ENCODE data around the gene MCOLN2. TPM values are rescaled to one million over a fixed set of nuclear protein-coding genes. Genes with fewer than 3 reads are reported as not detected.

Gene MCOLN2
- total RNA-seq, 1 experiment from 2014 or later = 11.3 TPM

DNA sequence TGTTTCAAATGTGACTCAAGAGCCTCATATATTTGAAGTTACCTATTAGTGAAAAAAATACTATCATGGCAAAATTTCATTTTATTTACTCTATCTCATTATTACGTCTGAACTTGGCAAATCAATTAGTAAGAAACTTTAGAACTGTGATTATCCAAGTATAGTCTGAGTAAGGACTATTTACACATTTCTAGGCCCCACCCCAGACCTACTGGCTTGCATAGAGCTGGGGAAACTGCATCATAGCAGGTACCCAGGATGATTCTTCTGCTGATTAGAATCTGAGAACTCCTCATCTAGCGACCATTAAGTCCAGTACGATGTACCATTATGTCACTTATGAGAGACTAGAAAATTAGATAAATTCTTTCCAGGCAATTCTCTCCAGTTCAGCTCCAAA lies 31.2 kb upstream of the MCOLN2 start:
- Histone ChIP-seq H3K79me2 (ENCODE audit: insufficient read depth, low read length) (no peaks in the 10 kb centered on the region), H3K4me1 (ENCODE audit: control insufficient read depth in 1 of 2, insufficient read depth in 2 of 2, low read length in 2 of 2) (no peaks in the 10 kb centered on the region), H3K9ac (ENCODE audit: low read length) (no peak overlapping the region), H3K27ac (ENCODE audit: low read depth, low read length) (no peak overlapping the region), H3K9me3 (ENCODE audit: control insufficient read depth in 1 of 2, insufficient read depth in 1 of 2, low read depth in 1 of 2, low read length in 2 of 2) (no peaks in the 10 kb centered on the region), H3K36me3 (ENCODE audit: control insufficient read depth in 1 of 2, insufficient read depth in 2 of 2, low read length in 2 of 2) (no peaks in the 10 kb centered on the region), H2AFZ (ENCODE audit: low read depth, low read length, poor library complexity, severe bottlenecking) (no peak overlapping the region), H3K4me2 (ENCODE audit: low read length) (no peak overlapping the region), H3K4me3 (replicated peaks in 1 of 2; ENCODE audit: low read depth in 1 of 2, low read length in 2 of 2) (no peak overlapping the region), H3K9me2 (ENCODE audit: insufficient read depth) (no peaks in the 10 kb centered on the region), H3K27me3 (ENCODE audit: insufficient read depth, low read length) (no peaks in the 10 kb centered on the region), H4K20me1 (ENCODE audit: insufficient read depth) (no peaks in the 10 kb centered on the region)
- intact Hi-C loops (cut with micrococcal nuclease) = no loop called here
- TF ChIP-seq, protein P1, sequence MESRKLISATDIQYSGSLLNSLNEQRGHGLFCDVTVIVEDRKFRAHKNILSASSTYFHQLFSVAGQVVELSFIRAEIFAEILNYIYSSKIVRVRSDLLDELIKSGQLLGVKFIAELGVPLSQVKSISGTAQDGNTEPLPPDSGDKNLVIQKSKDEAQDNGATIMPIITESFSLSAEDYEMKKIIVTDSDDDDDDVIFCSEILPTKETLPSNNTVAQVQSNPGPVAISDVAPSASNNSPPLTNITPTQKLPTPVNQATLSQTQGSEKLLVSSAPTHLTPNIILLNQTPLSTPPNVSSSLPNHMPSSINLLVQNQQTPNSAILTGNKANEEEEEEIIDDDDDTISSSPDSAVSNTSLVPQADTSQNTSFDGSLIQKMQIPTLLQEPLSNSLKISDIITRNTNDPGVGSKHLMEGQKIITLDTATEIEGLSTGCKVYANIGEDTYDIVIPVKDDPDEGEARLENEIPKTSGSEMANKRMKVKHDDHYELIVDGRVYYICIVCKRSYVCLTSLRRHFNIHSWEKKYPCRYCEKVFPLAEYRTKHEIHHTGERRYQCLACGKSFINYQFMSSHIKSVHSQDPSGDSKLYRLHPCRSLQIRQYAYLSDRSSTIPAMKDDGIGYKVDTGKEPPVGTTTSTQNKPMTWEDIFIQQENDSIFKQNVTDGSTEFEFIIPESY (IDR thresholded peaks at IDR 0.05; ENCODE audit: extremely low read depth, insufficient replicate concordance, low read length) = no peak
- no peak for TF ChIP-seq FOSL1 (IDR thresholded peaks at IDR 0.05; ENCODE audit: low read depth)
- ChIA-PET RAD21 (ENCODE audit: low non-redundant PET in 1 of 2, low total read pairs in 2 of 2, uncharacterized antibody in 2 of 2, unreplicated experiment in 2 of 2) (interaction anchor here (0.6 to 1.0 kb wide), 3 partner anchors 83 to 214 kb away, joined by 3 to 5 read pairs (median 3); no protein-coding TSS in a partner anchor), POLR2A (interaction anchor here (1.0 kb wide), 1 partner anchor 83 kb away, joined by 3 read pairs; no protein-coding TSS in a partner anchor), CTCF (interaction anchor here (1.5 to 1.9 kb wide), 2 partner anchors 83 to 227 kb away, joined by 5 to 29 read pairs; no protein-coding TSS in a partner anchor)
- no peak for ATAC-seq
- no peak for DNase-seq (ENCODE audit: low read depth, low spot score)
- BruUV-seq (replicated peaks) = no TSS peak

DNA sequence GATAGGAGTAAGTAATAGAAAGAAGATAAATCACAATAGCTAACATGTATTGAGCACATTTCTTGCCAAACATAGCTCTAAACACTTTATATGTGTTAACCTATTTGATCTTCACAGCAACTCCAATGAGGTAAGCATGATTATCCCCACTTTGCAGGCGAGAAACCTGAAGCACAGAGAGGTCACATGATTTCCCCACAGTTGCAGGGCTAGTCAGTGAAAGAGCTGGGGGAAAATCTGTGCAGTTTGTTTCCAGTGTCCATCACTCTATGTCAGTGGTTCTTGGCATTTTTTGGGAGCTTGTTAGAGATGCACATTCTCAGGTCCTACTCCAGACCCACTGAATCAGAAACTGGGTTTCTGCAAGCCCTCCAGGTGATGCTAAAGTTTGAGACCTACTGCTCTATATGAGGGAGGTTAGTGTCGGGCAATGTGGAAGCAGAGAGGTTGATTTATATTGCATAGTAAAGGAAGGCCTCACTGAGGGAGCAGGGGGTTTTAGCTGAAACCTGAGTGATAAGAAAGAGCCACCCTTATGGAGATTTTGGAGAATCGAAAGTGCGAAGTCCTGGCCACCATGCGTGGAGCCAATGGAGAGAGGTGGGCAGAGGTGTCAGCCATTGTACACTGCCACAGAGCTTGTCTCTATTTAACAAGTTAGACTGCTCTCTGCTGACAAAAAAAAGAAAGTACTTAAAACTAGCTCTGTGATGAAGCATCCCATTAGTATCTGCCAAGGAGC lies 30.5 kb upstream of the MCOLN2 start:
- Histone ChIP-seq H3K27ac (ENCODE audit: low read depth, low read length) (no peak overlapping the region), H3K4me3 (replicated peaks in 1 of 2; ENCODE audit: low read depth in 1 of 2, low read length in 2 of 2) (no peak overlapping the region), H3K36me3 (ENCODE audit: control insufficient read depth in 1 of 2, insufficient read depth in 2 of 2, low read length in 2 of 2) (no peaks in the 10 kb centered on the region), H3K4me2 (ENCODE audit: low read length) (no peak overlapping the region), H2AFZ (ENCODE audit: low read depth, low read length, poor library complexity, severe bottlenecking) (no peak overlapping the region), H3K4me1 (ENCODE audit: control insufficient read depth in 1 of 2, insufficient read depth in 2 of 2, low read length in 2 of 2) (no peaks in the 10 kb centered on the region), H3K9ac (ENCODE audit: low read length) (no peak overlapping the region), H3K27me3 (ENCODE audit: insufficient read depth, low read length) (no peaks in the 10 kb centered on the region), H4K20me1 (ENCODE audit: insufficient read depth) (no peaks in the 10 kb centered on the region), H3K79me2 (ENCODE audit: insufficient read depth, low read length) (no peaks in the 10 kb centered on the region), H3K9me2 (ENCODE audit: insufficient read depth) (no peaks in the 10 kb centered on the region), H3K9me3 (ENCODE audit: control insufficient read depth in 1 of 2, insufficient read depth in 1 of 2, low read depth in 1 of 2, low read length in 2 of 2) (no peaks in the 10 kb centered on the region)
- TF ChIP-seq, protein P2, sequence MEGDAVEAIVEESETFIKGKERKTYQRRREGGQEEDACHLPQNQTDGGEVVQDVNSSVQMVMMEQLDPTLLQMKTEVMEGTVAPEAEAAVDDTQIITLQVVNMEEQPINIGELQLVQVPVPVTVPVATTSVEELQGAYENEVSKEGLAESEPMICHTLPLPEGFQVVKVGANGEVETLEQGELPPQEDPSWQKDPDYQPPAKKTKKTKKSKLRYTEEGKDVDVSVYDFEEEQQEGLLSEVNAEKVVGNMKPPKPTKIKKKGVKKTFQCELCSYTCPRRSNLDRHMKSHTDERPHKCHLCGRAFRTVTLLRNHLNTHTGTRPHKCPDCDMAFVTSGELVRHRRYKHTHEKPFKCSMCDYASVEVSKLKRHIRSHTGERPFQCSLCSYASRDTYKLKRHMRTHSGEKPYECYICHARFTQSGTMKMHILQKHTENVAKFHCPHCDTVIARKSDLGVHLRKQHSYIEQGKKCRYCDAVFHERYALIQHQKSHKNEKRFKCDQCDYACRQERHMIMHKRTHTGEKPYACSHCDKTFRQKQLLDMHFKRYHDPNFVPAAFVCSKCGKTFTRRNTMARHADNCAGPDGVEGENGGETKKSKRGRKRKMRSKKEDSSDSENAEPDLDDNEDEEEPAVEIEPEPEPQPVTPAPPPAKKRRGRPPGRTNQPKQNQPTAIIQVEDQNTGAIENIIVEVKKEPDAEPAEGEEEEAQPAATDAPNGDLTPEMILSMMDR (IDR thresholded peaks at IDR 0.05 in 2 of 3, conservative IDR thresholded peaks at IDR 0.05 in 1 of 3; ENCODE audit: borderline replicate concordance in 1 of 3, insufficient read depth in 1 of 3, low read depth in 2 of 3, low read length in 2 of 3) = peak in 1 of 3 experiments; percentile 15; a peak in 1 of 6 replicates
- no peak for TF ChIP-seq SIN3A (IDR thresholded peaks at IDR 0.05; ENCODE audit: low read depth)
- TF ChIP-seq, protein P3, sequence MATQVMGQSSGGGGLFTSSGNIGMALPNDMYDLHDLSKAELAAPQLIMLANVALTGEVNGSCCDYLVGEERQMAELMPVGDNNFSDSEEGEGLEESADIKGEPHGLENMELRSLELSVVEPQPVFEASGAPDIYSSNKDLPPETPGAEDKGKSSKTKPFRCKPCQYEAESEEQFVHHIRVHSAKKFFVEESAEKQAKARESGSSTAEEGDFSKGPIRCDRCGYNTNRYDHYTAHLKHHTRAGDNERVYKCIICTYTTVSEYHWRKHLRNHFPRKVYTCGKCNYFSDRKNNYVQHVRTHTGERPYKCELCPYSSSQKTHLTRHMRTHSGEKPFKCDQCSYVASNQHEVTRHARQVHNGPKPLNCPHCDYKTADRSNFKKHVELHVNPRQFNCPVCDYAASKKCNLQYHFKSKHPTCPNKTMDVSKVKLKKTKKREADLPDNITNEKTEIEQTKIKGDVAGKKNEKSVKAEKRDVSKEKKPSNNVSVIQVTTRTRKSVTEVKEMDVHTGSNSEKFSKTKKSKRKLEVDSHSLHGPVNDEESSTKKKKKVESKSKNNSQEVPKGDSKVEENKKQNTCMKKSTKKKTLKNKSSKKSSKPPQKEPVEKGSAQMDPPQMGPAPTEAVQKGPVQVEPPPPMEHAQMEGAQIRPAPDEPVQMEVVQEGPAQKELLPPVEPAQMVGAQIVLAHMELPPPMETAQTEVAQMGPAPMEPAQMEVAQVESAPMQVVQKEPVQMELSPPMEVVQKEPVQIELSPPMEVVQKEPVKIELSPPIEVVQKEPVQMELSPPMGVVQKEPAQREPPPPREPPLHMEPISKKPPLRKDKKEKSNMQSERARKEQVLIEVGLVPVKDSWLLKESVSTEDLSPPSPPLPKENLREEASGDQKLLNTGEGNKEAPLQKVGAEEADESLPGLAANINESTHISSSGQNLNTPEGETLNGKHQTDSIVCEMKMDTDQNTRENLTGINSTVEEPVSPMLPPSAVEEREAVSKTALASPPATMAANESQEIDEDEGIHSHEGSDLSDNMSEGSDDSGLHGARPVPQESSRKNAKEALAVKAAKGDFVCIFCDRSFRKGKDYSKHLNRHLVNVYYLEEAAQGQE (IDR thresholded peaks at IDR 0.05; ENCODE audit: low read depth) = no peak
- peak; percentile 36 for TF ChIP-seq RAD21 (IDR thresholded peaks at IDR 0.05; ENCODE audit: low read depth)
- no TSS peak for BruUV-seq (replicated peaks)
- ChIA-PET RAD21 (ENCODE audit: low non-redundant PET in 1 of 2, low total read pairs in 2 of 2, uncharacterized antibody in 2 of 2, unreplicated experiment in 2 of 2) (interaction anchor here (0.6 to 1.0 kb wide), 3 partner anchors 83 to 214 kb away, joined by 3 to 5 read pairs (median 3); no protein-coding TSS in a partner anchor), POLR2A (interaction anchor here (1.0 kb wide), 1 partner anchor 83 kb away, joined by 3 read pairs; no protein-coding TSS in a partner anchor), CTCF (interaction anchor here (1.5 to 1.9 kb wide), 2 partner anchors 83 to 227 kb away, joined by 5 to 29 read pairs; no protein-coding TSS in a partner anchor)
- ATAC-seq (no peak), DNase-seq (ENCODE audit: low read depth, low spot score) (no peak)
- intact Hi-C loops (cut with micrococcal nuclease) = loop anchor here (1.0 kb wide), 1 partner anchor 83 kb away; no protein-coding TSS in a partner anchor
